ENCODE measurements around the gene SPOP. TPM values are rescaled to one million over a fixed set of nuclear protein-coding genes. Genes with fewer than 3 reads are reported as not detected.
"Not testable (repeated sequence)": the region's sequence is repeated elsewhere in the genome, so short reads cannot be mapped to it uniquely, and the experiment has no call there.

Gene SPOP
- total RNA-seq, 4 donors from 2014 or later, result 75.6 to 352 (median 95.3) TPM

GRCh38 chr17:49647256-49647585 is 30.7 kb downstream of the SPOP start:
- in situ Hi-C loops (cut with MboI; ENCODE audit: low pct_ligation_motif_present in 1 of 4, low pct_unique_long_range_greater_than_20kb in 1 of 4, low sequenced_read_pairs in 3 of 4), result no loop called here
- no peaks in the 10 kb centered on the region for H3K9me3 ChIP-seq
- intact Hi-C loops (cut with DNase I; ENCODE audit: low total_unique reads), result loop anchor here (5.0 kb wide), 1 partner anchor 45 kb away; no protein-coding TSS in a partner anchor
- H3K4me1 ChIP-seq, result peaks cover 0 to 38% (median 14%) of the 10 kb centered on the region in 4 donors
- peak overlapping the region; percentile 74 to 85 (median 81) for H3K27ac ChIP-seq
- no peak overlapping the region for H3K4me3 ChIP-seq
- H3K36me3 ChIP-seq, result no peaks in the 10 kb centered on the region
- 83 to 86% methylated on average over 4 to 8 of the region's 8 CpGs for WGBS, 2 donors (ENCODE audit: low coverage in 1 of 2)
- TF ChIP-seq EP300 (IDR thresholded peaks at IDR 0.05; ENCODE audit: low read depth), result no peak
- no peak for TF ChIP-seq POLR2A (IDR thresholded peaks at IDR 0.05)
- TF ChIP-seq CTCF (IDR thresholded peaks at IDR 0.05), result no peak
- no peak for TF ChIP-seq POLR2AphosphoS5 (IDR thresholded peaks at IDR 0.05)
- DNase-seq, result no peak
- no peaks in the 10 kb centered on the region for H3K27me3 ChIP-seq

GRCh38 chr17:49646391-49647255 is 31.3 kb downstream of the SPOP start:
- TF ChIP-seq CTCF (IDR thresholded peaks at IDR 0.05) (no peak), EP300 (IDR thresholded peaks at IDR 0.05; ENCODE audit: low read depth) (peak; percentile 61), POLR2A (IDR thresholded peaks at IDR 0.05) (peak; percentile 24), POLR2AphosphoS5 (IDR thresholded peaks at IDR 0.05) (peak in 1 of 3 donors; percentile 33)
- no peaks in the 10 kb centered on the region for H3K9me3 ChIP-seq
- peak; percentile 24 for DNase-seq
- H3K4me3 ChIP-seq, result peak overlapping the region in 1 of 4 donors; percentile 20
- H3K36me3 ChIP-seq, result no peaks in the 10 kb centered on the region
- H3K27ac ChIP-seq, result peak overlapping the region; percentile 74 to 85 (median 81)
- intact Hi-C loops (cut with DNase I; ENCODE audit: low total_unique reads), result loop anchor here (5.0 kb wide), 1 partner anchor 46 kb away; no protein-coding TSS in a partner anchor
- no peaks in the 10 kb centered on the region for H3K27me3 ChIP-seq
- peaks cover 0 to 34% (median 14%) of the 10 kb centered on the region in 4 donors for H3K4me1 ChIP-seq
- WGBS, 2 donors (ENCODE audit: low coverage in 1 of 2), result 58 to 66% methylated on average over 4 to 10 of the region's 10 CpGs
- in situ Hi-C loops (cut with MboI; ENCODE audit: low pct_ligation_motif_present in 1 of 4, low pct_unique_long_range_greater_than_20kb in 1 of 4, low sequenced_read_pairs in 3 of 4), result no loop called here

- peak overlapping the region in 3 of 4 donors; percentile 10 to 26 (median 20) for H3K4me3 ChIP-seq
- H3K36me3 ChIP-seq; DNase-seq; H3K9me3 ChIP-seq; in situ Hi-C loops (cut with MboI; ENCODE audit: low pct_ligation_motif_present in 1 of 4, low pct_unique_long_range_greater_than_20kb in 1 of 4, low sequenced_read_pairs in 3 of 4); H3K27me3 ChIP-seq: not testable (repeated sequence)
- intact Hi-C loops (cut with DNase I; ENCODE audit: low total_unique reads), result loop anchor here (5.0 kb wide), 1 partner anchor 46 kb away; no protein-coding TSS in a partner anchor
- H3K27ac ChIP-seq, result peak overlapping the region; percentile 74 to 85 (median 81)
- WGBS, 2 donors (ENCODE audit: low coverage in 1 of 2), result 67 to 100% methylated on average over 1 of the region's 1 CpG
- peaks cover 0 to 33% (median 14%) of the 10 kb centered on the region in 4 donors for H3K4me1 ChIP-seq
Observed at GRCh38 chr17:49646056-49646390, 31.9 kb downstream of the SPOP start.

GRCh38 chr17:49645654-49646053 is 32.2 kb downstream of the SPOP start:
- no peaks in the 10 kb centered on the region for H3K27me3 ChIP-seq
- intact Hi-C loops (cut with DNase I; ENCODE audit: low total_unique reads), result loop anchor here (5.0 kb wide), 1 partner anchor 47 kb away; no protein-coding TSS in a partner anchor
- H3K4me1 ChIP-seq, result peaks cover 0 to 33% (median 14%) of the 10 kb centered on the region in 4 donors
- in situ Hi-C loops (cut with MboI; ENCODE audit: low pct_ligation_motif_present in 1 of 4, low pct_unique_long_range_greater_than_20kb in 1 of 4, low sequenced_read_pairs in 3 of 4), result no loop called here
- no peaks in the 10 kb centered on the region for H3K36me3 ChIP-seq
- WGBS, 2 donors (ENCODE audit: low coverage in 1 of 2), result 33 to 53% methylated on average over 1 of the region's 1 CpG
- peak overlapping the region in 3 of 4 donors; percentile 10 to 26 (median 20) for H3K4me3 ChIP-seq
- TF ChIP-seq EP300 (IDR thresholded peaks at IDR 0.05; ENCODE audit: low read depth) (no peak), POLR2A (IDR thresholded peaks at IDR 0.05) (no peak), POLR2AphosphoS5 (IDR thresholded peaks at IDR 0.05) (no peak), CTCF (IDR thresholded peaks at IDR 0.05) (no peak)
- no peak for DNase-seq
- H3K9me3 ChIP-seq, result no peaks in the 10 kb centered on the region
- H3K27ac ChIP-seq, result peak overlapping the region; percentile 74 to 85 (median 81)
